OCI-LY1 (cell line): Measurements from ENCODE around the gene IL1RAPL2.

Experiments used
- CTCF ChIP-seq: fragments of 200-600 bp; sonication (generic), shearing (Covaris generic); IDR thresholded peaks from 2 replicates; pipeline ENCODE4 v1.5.1; 2017; ENCODE audit warnings: mild to moderate bottlenecking, antibody characterized with exemption, low read length, moderate library complexity, mixed read lengths
- EZH2 ChIP-seq: fragments of 200-600 bp; sonication (generic), shearing (Covaris generic); IDR thresholded peaks from 2 replicates; pipeline ENCODE4 v1.8.0; 2017; ENCODE audit warnings: borderline replicate concordance, mixed run types, mild to moderate bottlenecking, antibody characterized with exemption, low read length, moderate library complexity, mixed read lengths

DNA sequence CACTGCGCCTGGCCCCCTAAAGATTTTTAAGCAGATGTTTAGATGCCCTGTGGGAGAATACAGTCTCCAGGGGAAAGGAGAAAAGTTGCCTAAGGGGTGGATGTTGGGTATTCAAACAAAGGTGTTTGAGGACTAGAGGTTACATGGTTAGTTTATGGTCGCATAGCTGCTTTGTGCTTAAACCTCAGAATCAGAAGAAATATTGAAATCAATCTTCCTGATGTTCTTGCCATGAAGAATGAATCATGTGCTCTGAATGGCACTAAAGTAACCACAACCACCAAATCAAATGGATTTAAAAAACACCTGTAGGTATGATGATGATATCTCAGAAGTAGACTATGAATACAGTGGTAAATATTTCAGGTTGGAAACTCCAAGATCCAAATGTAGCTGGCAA, 697.2 kb downstream of the IL1RAPL2 start:
- TF ChIP-seq CTCF (no peak), EZH2 (no peak)
